A549 treated with dexamethasone at 1 μM for 4 hours (cell line): ENCODE measurements around the gene EBNA1BP2. TPM values are rescaled to one million over a fixed set of nuclear protein-coding genes. Genes with fewer than 3 reads are reported as not detected.

Source experiments
- total RNA-seq: library from RNA; stranded (reverse); fragments of 200-300 nt; extraction: Qiagen RNA extraction; gene quantifications from 5 replicates; pipeline ENCODE4 v1.2.3, GENCODE V29; 2022

The EBNA1BP2 gene
- total RNA-seq = 171 to 197 TPM (median 182 TPM) in 5 replicates

GRCh38 chr1:43171876-43172526 is at the start of gene EBNA1BP2, which contains the start of gene CFAP57:
Gene EBNA1BP2, minus strand, starts transcription at chr1:43172290. Its CDS starts 172 bp downstream, at chr1:43172118.
Gene CFAP57, plus strand, starts transcription at chr1:43172330. Its CDS starts 424 bp downstream, at chr1:43172754.

Other genes with a start within 250 kb of the EBNA1BP2 start
- 101 to 117 TPM (median 109 TPM) in 5 replicates for gene SLC2A1, start 213.4 kb downstream of the EBNA1BP2 start, total RNA-seq
- 0.25 to 0.46 TPM (median 0.35 TPM) in 5 replicates for gene CFAP57, start within 50 bp of the EBNA1BP2 start, total RNA-seq
- 0.14 TPM in 1 of 5 replicates, not detected in the others for gene TMEM125, start 97.7 kb upstream of the EBNA1BP2 start, total RNA-seq
- gene C1orf210, start 113.3 kb upstream of the EBNA1BP2 start, total RNA-seq = not detected in 5 replicates
- 0.02 to 0.25 TPM (median 0.13 TPM) in 4 of 5 replicates, not detected in the other for gene TIE1, start 128.7 kb upstream of the EBNA1BP2 start, total RNA-seq
- 0.15 to 0.25 TPM (median 0.16 TPM) in 3 of 5 replicates, not detected in the others for gene MPL, start 165.5 kb upstream of the EBNA1BP2 start, total RNA-seq
- 174 to 209 TPM (median 197 TPM) in 5 replicates for gene CDC20, start 186.7 kb upstream of the EBNA1BP2 start, total RNA-seq
- 133 to 155 TPM (median 136 TPM) in 5 replicates for gene ELOVL1, start 195.7 kb upstream of the EBNA1BP2 start, total RNA-seq
- 31.6 to 34.1 TPM (median 32.3 TPM) in 5 replicates for gene MED8, start 217.5 kb upstream of the EBNA1BP2 start, total RNA-seq
- 3.6 to 8.7 TPM (median 7.0 TPM) in 5 replicates for gene SZT2, start 217.6 kb upstream of the EBNA1BP2 start, total RNA-seq